Trophoblast cell (in vitro differentiated cells and primary cell): Measurements from ENCODE around the gene VMP1.
"Not testable (repeated sequence)": the region's sequence is repeated elsewhere in the genome, so short reads cannot be mapped to it uniquely, and the experiment has no call there.

Experiments
- DNase-seq, 2 donors: peaks; one replicate each; pipeline ENCODE4 v3.0.0-alpha.2; 2016
- H2AFZ ChIP-seq: 2 replicates; pipeline ENCODE4 v1.6.1; 2013; ENCODE audit warnings: low read length, moderate library complexity, mild to moderate bottlenecking; ENCODE audit not compliant: insufficient read depth, poor library complexity
- H2AK5ac ChIP-seq: 2 replicates; pipeline ENCODE4 v1.6.1; 2013; ENCODE audit warnings: mild to moderate bottlenecking, low read length
- H2BK120ac ChIP-seq: 2 replicates; pipeline ENCODE4 v1.6.1; 2013; ENCODE audit warnings: low read length, mild to moderate bottlenecking, moderate library complexity; ENCODE audit not compliant: insufficient read depth, poor library complexity
- H2BK12ac ChIP-seq: 2 replicates; pipeline ENCODE4 v1.6.1; 2013; ENCODE audit warnings: mild to moderate bottlenecking, low read length, moderate library complexity
- H2BK5ac ChIP-seq: 2 replicates; pipeline ENCODE4 v1.6.1; 2013; ENCODE audit warnings: low read length, low read depth, moderate library complexity, mild to moderate bottlenecking; ENCODE audit not compliant: poor library complexity
- H3K14ac ChIP-seq: 2 replicates; pipeline ENCODE4 v1.6.1; 2013; ENCODE audit warnings: mild to moderate bottlenecking, low read length
- H3K18ac ChIP-seq: 2 replicates; pipeline ENCODE4 v1.6.1; 2013; ENCODE audit warnings: mild to moderate bottlenecking, low read length
- H3K23ac ChIP-seq: 2 replicates; pipeline ENCODE4 v1.6.1; 2013; ENCODE audit warnings: low read length
- H3K27ac ChIP-seq: 2 replicates; pipeline ENCODE4 v1.5.1; 2013; ENCODE audit warnings: low read depth, mild to moderate bottlenecking, inconsistent platforms, low read length, moderate library complexity
- H3K27me3 ChIP-seq: 2 replicates; pipeline ENCODE4 v1.6.1; 2013; ENCODE audit warnings: inconsistent platforms, mild to moderate bottlenecking, low read length, moderate library complexity; ENCODE audit not compliant: insufficient read depth
- H3K36me3 ChIP-seq, 2 experiments: 1 replicate in 1 of 2; 2 replicates in 1 of 2; pipeline ENCODE4 v1.6.1; 2013; ENCODE audit warnings: low read length in 2 of 2, mild to moderate bottlenecking in 2 of 2, moderate library complexity in 1 of 2; ENCODE audit not compliant: insufficient read depth in 2 of 2, control insufficient read depth in 1 of 2
- H3K4ac ChIP-seq: 2 replicates; pipeline ENCODE4 v1.6.1; 2013; ENCODE audit warnings: low read depth, mild to moderate bottlenecking, low read length, moderate library complexity
- H3K4me1 ChIP-seq, 2 experiments: 1 replicate in 1 of 2; 2 replicates in 1 of 2; pipeline ENCODE4 v1.6.1; 2013; ENCODE audit warnings: low read length in 2 of 2, mild to moderate bottlenecking in 2 of 2, moderate library complexity in 1 of 2; ENCODE audit not compliant: insufficient read depth in 2 of 2, control insufficient read depth in 1 of 2
- H3K4me2 ChIP-seq: 2 replicates; pipeline ENCODE4 v1.6.1; 2013; ENCODE audit warnings: inconsistent platforms, mild to moderate bottlenecking, low read length, moderate library complexity
- H3K4me3 ChIP-seq: 2 replicates; pipeline ENCODE4 v1.5.1; 2013; ENCODE audit warnings: mild to moderate bottlenecking, low read depth, low read length, inconsistent platforms
- H3K79me1 ChIP-seq: one replicate; pipeline ENCODE4 v1.6.1; 2013; ENCODE audit warnings: low read length
- H3K79me2 ChIP-seq: 2 replicates; pipeline ENCODE4 v1.6.1; 2013; ENCODE audit warnings: low read length, mild to moderate bottlenecking; ENCODE audit not compliant: control insufficient read depth, insufficient read depth, poor library complexity
- H3K9ac ChIP-seq: 2 replicates; pipeline ENCODE4 v1.6.1; 2013; ENCODE audit warnings: mild to moderate bottlenecking, low read length
- H3K9me3 ChIP-seq: 2 replicates; pipeline ENCODE4 v1.6.1; 2013; ENCODE audit warnings: low read depth, mild to moderate bottlenecking, control low read depth, inconsistent platforms, low read length; ENCODE audit not compliant: insufficient read depth
- H4K12ac ChIP-seq: 2 replicates; pipeline ENCODE4 v1.6.1; 2013; ENCODE audit warnings: low read depth, mild to moderate bottlenecking, low read length, moderate library complexity
- H4K8ac ChIP-seq: 2 replicates; pipeline ENCODE4 v1.6.1; 2013; ENCODE audit warnings: low read depth, mild to moderate bottlenecking, low read length, moderate library complexity
- H4K91ac ChIP-seq: one replicate; pipeline ENCODE4 v1.6.1; 2013; ENCODE audit warnings: low read depth, mild to moderate bottlenecking, low read length, moderate library complexity
- WGBS: extraction: QIAGEN DNeasy Blood & Tissue Kit; methylation state at CpG from one replicate; pipeline ENCODE4 v1.1.7; 2013; ENCODE audit warnings: missing lambda C conversion rate; ENCODE audit not compliant: insufficient read length, insufficient coverage; ENCODE audit errors: extremely low coverage; 5-methylcytosine and 5-hydroxymethylcytosine counted together

VMP1 gene

DNA sequence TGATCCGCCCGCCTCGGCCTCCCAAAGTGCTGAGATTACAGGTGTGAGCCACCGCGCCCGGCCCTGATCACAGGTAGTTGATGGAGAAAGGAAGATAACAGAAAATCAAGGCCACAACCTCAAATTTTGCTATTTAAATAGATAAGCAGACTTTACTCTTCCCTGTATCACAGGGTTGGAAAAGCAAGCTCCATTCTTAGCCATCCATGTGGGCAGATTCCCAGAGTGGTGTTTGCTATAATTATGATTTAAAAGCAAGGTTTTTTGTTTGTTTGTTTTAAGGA lies 140.9 kb downstream of the VMP1 start:
- Histone ChIP-seq H3K18ac (no peak overlapping the region), H4K8ac (no peak overlapping the region), H3K27me3 (no peaks in the 10 kb centered on the region), H3K79me2 (no peaks in the 10 kb centered on the region), H2AK5ac (no peak overlapping the region), H2AFZ (no peak overlapping the region), H4K12ac (no peak overlapping the region), H3K14ac (no peak overlapping the region), H2BK5ac (no peak overlapping the region), H3K79me1 (peaks cover 7% of the 10 kb centered on the region), H3K4me2 (no peak overlapping the region), H3K27ac (no peak overlapping the region), H3K36me3 (peaks cover 0 to 2% of the 10 kb centered on the region in 2 experiments), H2BK120ac (no peak overlapping the region), H3K4me3 (no peak overlapping the region), H2BK12ac (no peak overlapping the region), H3K9me3 (no peaks in the 10 kb centered on the region), H3K4me1 (peaks cover 10 to 16% of the 10 kb centered on the region in 2 experiments), H3K9ac (no peak overlapping the region), H4K91ac (no peak overlapping the region), H3K23ac (no peak overlapping the region), H3K4ac (no peak overlapping the region)
- no peak for DNase-seq
- no CpG with 5 or more reads among the region's 6 CpGs for WGBS

DNA sequence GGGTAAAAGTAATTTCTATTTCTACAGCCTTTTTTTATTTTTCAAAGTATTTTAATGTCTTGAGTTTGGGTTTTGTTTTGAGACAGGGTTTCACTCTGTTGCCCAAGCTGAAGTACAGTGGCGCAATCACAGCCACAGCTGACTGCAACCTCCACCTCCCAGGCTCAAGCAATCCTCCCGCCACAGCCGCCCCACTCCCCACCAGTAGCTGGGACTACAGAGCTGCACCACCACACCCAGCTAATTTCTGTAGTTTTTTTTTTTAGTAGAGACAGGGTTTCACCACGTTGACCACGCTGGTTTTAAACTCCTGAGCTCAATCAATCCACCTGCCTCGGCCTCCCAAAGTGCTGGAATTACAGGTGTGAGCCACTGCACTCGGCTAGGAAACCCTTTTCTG lies 141.3 kb downstream of the VMP1 start:
- Histone ChIP-seq H2BK120ac (no peak overlapping the region), H4K8ac (no peak overlapping the region), H3K4me2 (no peak overlapping the region), H3K9me3 (no peaks in the 10 kb centered on the region), H3K9ac (no peak overlapping the region), H2BK5ac (no peak overlapping the region), H3K23ac (no peak overlapping the region), H2AK5ac (no peak overlapping the region), H2AFZ (no peak overlapping the region), H2BK12ac (no peak overlapping the region), H3K4me1 (peaks cover 10 to 17% of the 10 kb centered on the region in 2 experiments), H3K18ac (no peak overlapping the region), H3K36me3 (peaks cover 0 to 2% of the 10 kb centered on the region in 2 experiments), H3K4ac (no peak overlapping the region), H4K12ac (no peak overlapping the region), H3K4me3 (no peak overlapping the region), H3K27me3 (no peaks in the 10 kb centered on the region), H3K27ac (no peak overlapping the region), H3K79me2 (no peaks in the 10 kb centered on the region), H3K79me1 (peaks cover 7% of the 10 kb centered on the region), H4K91ac (no peak overlapping the region), H3K14ac (no peak overlapping the region)
- no peak for DNase-seq
- no CpG with 5 or more reads among the region's 7 CpGs for WGBS

DNA sequence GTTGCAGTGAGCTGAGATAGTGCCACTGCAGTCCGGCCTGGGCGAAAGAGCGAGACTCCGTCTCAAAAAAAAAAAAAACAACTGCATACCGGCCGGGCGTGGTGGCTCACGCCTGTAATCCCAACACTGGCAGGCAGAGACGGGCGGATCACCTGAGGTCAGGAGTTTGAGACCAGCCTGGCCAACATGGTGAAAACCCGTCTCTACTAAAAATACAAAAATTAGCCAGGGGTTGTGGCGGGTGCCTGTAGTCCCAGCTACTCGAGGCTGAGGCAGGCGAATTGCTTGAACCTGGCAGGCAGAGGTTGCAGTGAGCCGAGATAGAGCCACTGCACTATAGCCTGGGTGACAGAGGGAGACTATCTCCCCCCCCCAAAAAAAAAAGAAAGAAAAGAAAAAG lies 142.9 kb downstream of the VMP1 start:
- not testable (repeated sequence) for H4K91ac ChIP-seq, H3K36me3 ChIP-seq
- no CpG with 5 or more reads among the region's 15 CpGs for WGBS

DNA sequence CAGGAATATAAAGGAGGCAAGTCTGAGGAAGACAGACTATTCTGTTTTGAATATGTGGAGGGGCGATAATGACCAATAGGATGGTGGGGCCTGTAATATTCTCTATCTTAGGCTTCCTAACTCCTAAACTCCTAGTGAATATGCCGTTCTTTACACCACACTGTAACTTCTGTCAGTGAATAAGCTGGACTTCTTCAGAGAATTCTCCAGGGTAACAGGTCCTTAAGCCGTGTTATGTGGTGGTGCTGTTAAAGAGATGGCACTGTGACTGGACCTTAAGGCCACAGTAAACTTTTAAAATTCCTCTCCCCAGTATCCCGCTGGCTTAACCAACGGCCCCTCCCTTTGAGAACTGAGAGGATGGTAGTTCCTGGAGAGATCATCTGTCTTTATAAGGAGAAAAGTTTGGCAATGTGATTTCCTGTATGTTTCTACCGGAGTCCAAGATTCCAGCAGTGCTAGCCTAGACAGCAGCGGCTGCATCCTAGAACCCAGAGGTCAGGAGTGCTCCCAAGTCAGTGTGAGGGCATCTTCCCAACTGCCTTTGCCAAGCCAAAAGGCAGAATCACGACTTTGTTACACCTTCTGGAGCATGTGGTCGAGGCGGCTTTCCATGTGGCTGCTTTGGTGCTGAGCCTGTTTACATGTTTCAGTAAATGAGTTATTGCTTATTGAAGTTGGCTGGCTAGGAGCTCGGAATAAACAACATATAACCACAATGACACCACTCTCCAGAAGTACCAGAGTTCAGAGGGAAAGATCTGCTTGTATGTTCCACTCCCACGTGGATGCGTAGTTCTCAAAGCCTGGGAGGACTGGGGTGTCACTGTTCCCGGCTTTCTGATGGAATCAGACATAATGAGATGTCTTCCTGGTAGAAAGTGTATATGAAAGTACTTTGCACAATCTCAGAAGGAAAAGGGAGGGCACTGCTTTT lies 144.3 kb downstream of the VMP1 start:
- H3K9me3 ChIP-seq = no peaks in the 10 kb centered on the region
- H3K4me2 ChIP-seq = no peak overlapping the region
- no peak overlapping the region for H3K9ac ChIP-seq
- peak overlapping the region; percentile 54 for H2BK12ac ChIP-seq
- H3K79me2 ChIP-seq = no peaks in the 10 kb centered on the region
- H3K23ac ChIP-seq = no peak overlapping the region
- peak overlapping the region; percentile 63 for H4K91ac ChIP-seq
- no peak overlapping the region for H3K4ac ChIP-seq
- no peak overlapping the region for H4K12ac ChIP-seq
- no peaks in the 10 kb centered on the region for H3K27me3 ChIP-seq
- H3K36me3 ChIP-seq = peaks cover 0 to 2% of the 10 kb centered on the region in 2 experiments
- H2AK5ac ChIP-seq = peak overlapping the region; percentile 84
- H2AFZ ChIP-seq = no peak overlapping the region
- H3K79me1 ChIP-seq = peaks cover 4% of the 10 kb centered on the region
- peak overlapping the region; percentile 52 for H3K18ac ChIP-seq
- peaks cover 6 to 7% of the 10 kb centered on the region in 2 experiments for H3K4me1 ChIP-seq
- no peak for DNase-seq
- H4K8ac ChIP-seq = peak overlapping the region; percentile 50
- H3K27ac ChIP-seq = no peak overlapping the region
- WGBS = no CpG with 5 or more reads among the region's 14 CpGs
- no peak overlapping the region for H3K4me3 ChIP-seq
- peak overlapping the region; percentile 80 for H2BK120ac ChIP-seq
- peak overlapping the region; percentile 38 for H2BK5ac ChIP-seq
- H3K14ac ChIP-seq = peak overlapping the region; percentile 76

More for the DNA sequence above, 142.9 kb downstream of the VMP1 start:
- H2AK5ac ChIP-seq, H3K9me3 ChIP-seq, H3K79me1 ChIP-seq, H4K12ac ChIP-seq, H3K4ac ChIP-seq, H3K27me3 ChIP-seq, H2BK12ac ChIP-seq, H3K4me2 ChIP-seq, H4K8ac ChIP-seq, H2BK5ac ChIP-seq, H2AFZ ChIP-seq, H3K9ac ChIP-seq, H3K23ac ChIP-seq, H3K18ac ChIP-seq, H2BK120ac ChIP-seq, DNase-seq, H3K79me2 ChIP-seq, H3K14ac ChIP-seq, H3K27ac ChIP-seq, H3K4me3 ChIP-seq: not testable (repeated sequence)
- H3K4me1 ChIP-seq = peaks cover 10 to 15% of the 10 kb centered on the region in 2 experiments
